PC-3 (cell line): ENCODE measurements around the gene SMG1. TPM values are rescaled to one million over a fixed set of nuclear protein-coding genes. Genes with fewer than 3 reads are reported as not detected.

Experiments used
- ATAC-seq: fragments of 200-7000 bp; cut with Tn5 transposase; 2 replicates; pipeline ENCODE4 v1.9.1; 2020; ENCODE audit warnings: mild to moderate bottlenecking, moderate library complexity
- BruUV-seq: library from RNA; stranded (reverse); fragments of 400-500 nt; replicated peaks from 2 replicates; lab custom pipeline; 2021; lab: Mats Ljungman, UMichigan
- CTCF ChIA-PET: fragments of 300-600 bp; sonication (Branson Sonifier 250); formaldehyde crosslinking; loops from one replicate; lab custom pipeline; 2022; ENCODE audit warnings: antibody characterized with exemption; lab: Charles Lee
- POLR2A ChIA-PET: fragments of 300-600 bp; sonication (Branson Sonifier 250); formaldehyde crosslinking; loops from one replicate; lab custom pipeline; 2022; ENCODE audit warnings: antibody characterized with exemption; ENCODE audit not compliant: unreplicated experiment; lab: Charles Lee
- DNase-seq: peaks from one replicate; pipeline ENCODE4 v3.0.0-alpha.2; 2015
- H2AFZ ChIP-seq: fragments of 300-600 bp; sonication (generic); 2 replicates; pipeline ENCODE4 v1.6.0; 2016; ENCODE audit warnings: antibody characterized with exemption, low read length
- H3F3A ChIP-seq: fragments of 300-600 bp; sonication (generic); one replicate; pipeline ENCODE4 v1.6.0; 2017; ENCODE audit warnings: antibody characterized with exemption, low read length, control low read depth, mild to moderate bottlenecking; ENCODE audit not compliant: unreplicated experiment
- H3K27ac ChIP-seq: fragments of 300-600 bp; sonication (generic); 2 replicates; pipeline ENCODE4 v1.5.1; 2016; ENCODE audit warnings: mild to moderate bottlenecking, low read length
- H3K27me3 ChIP-seq: fragments of 300-600 bp; sonication (generic); 2 replicates; pipeline ENCODE4 v1.6.1; 2016; ENCODE audit warnings: low read length, mixed read lengths
- H3K36me3 ChIP-seq: fragments of 300-600 bp; sonication (generic); 2 replicates; pipeline ENCODE4 v1.6.1; 2016; ENCODE audit warnings: low read depth, mixed run types, low read length, mixed read lengths
- H3K4me1 ChIP-seq: fragments of 300-600 bp; sonication (generic); 2 replicates; pipeline ENCODE4 v1.5.1; 2016; ENCODE audit warnings: low read length; ENCODE audit not compliant: insufficient read depth
- H3K4me2 ChIP-seq: fragments of 300-600 bp; sonication (generic); 2 replicates; pipeline ENCODE4 v1.6.0; 2016; ENCODE audit warnings: low read length
- H3K4me3 ChIP-seq: fragments of 300-600 bp; sonication (generic); 2 replicates; pipeline ENCODE4 v1.5.1; 2016; ENCODE audit warnings: mild to moderate bottlenecking, low read length, mixed read lengths
- H3K79me2 ChIP-seq: fragments of 300-600 bp; sonication (generic); 2 replicates; pipeline ENCODE4 v1.6.1; 2017; ENCODE audit warnings: low read length, mixed read lengths
- H3K9ac ChIP-seq: fragments of 300-600 bp; sonication (generic); 2 replicates; pipeline ENCODE4 v1.6.0; 2016; ENCODE audit warnings: mild to moderate bottlenecking, low read length
- H3K9me2 ChIP-seq: fragments of 300-600 bp; sonication (generic); replicated peaks from 2 replicates; pipeline ENCODE4 v1.6.1; 2016; ENCODE audit warnings: mixed run types, low read length, mixed read lengths
- H3K9me3 ChIP-seq: fragments of 300-600 bp; sonication (generic); 2 replicates; pipeline ENCODE4 v1.6.1; 2016; ENCODE audit warnings: low read length, mixed read lengths
- H4K20me1 ChIP-seq: fragments of 300-600 bp; sonication (generic); 2 replicates; pipeline ENCODE4 v1.6.1; 2016; ENCODE audit warnings: low read length, mixed read lengths
- CTCF ChIP-seq: fragments of 300-600 bp; sonication (generic); conservative IDR thresholded peaks from 2 replicates; pipeline ENCODE4 v1.5.1; 2017; ENCODE audit warnings: antibody characterized with exemption, low read depth, mild to moderate bottlenecking, low read length
- EZH2 ChIP-seq: fragments of 300-600 bp; sonication (generic); IDR thresholded peaks from one replicate; pipeline ENCODE4 v1.6.1; 2017; ENCODE audit warnings: antibody characterized with exemption, mild to moderate bottlenecking, low read length; ENCODE audit not compliant: unreplicated experiment
- EZH2phosphoT487 ChIP-seq: fragments of 300-600 bp; sonication (generic); IDR thresholded peaks from 2 replicates; pipeline ENCODE4 v1.6.1; 2018; ENCODE audit warnings: mild to moderate bottlenecking, antibody characterized with exemption, low read length, borderline replicate concordance
- intact Hi-C: fragments of 100-400 bp; cut with micrococcal nuclease; formaldehyde crosslinking; loops from 2 replicates; pipeline ENCODE4 v1.9.0; 2023
- total RNA-seq: library from RNA; depleted of rRNA; stranded (reverse); fragments of >200 nt; gene quantifications from 2 replicates; pipeline ENCODE4 v1.2.3, GENCODE V29; 2014

The SMG1 gene
- total RNA-seq, 1 experiment from 2014 or later, result 37.6 TPM

GRCh38 chr16:18811925-18812324 is 114.3 kb downstream of the SMG1 start:
- Histone ChIP-seq H3K27me3 (no peaks in the 10 kb centered on the region), H4K20me1 (no peaks in the 10 kb centered on the region), H3K4me3 (no peak overlapping the region), H3K79me2 (no peaks in the 10 kb centered on the region), H3K4me2 (no peak overlapping the region), H3K4me1 (no peaks in the 10 kb centered on the region), H3K9me2 (no peaks in the 10 kb centered on the region), H3F3A (no peaks in the 10 kb centered on the region), H3K9ac (no peak overlapping the region), H3K9me3 (no peaks in the 10 kb centered on the region), H3K27ac (no peak overlapping the region), H3K36me3 (peaks cover 55% of the 10 kb centered on the region), H2AFZ (no peak overlapping the region)
- TF ChIP-seq EZH2phosphoT487 (no peak), EZH2 (no peak), CTCF (no peak)
- BruUV-seq, result no TSS peak
- ChIA-PET POLR2A (no interaction called here), CTCF (no interaction called here)
- no peak for ATAC-seq
- DNase-seq, result no peak
- intact Hi-C loops, result no loop called here

- POLR2A ChIA-PET, result no interaction called here
Measured at GRCh38 chr16:18809165-18809564, 117.0 kb downstream of the SMG1 start.

More at GRCh38 chr16:18809165-18809564, 117.0 kb downstream of the SMG1 start:
- Histone ChIP-seq H3K36me3 (peaks cover 41% of the 10 kb centered on the region), H3K4me1 (peaks cover 13% of the 10 kb centered on the region), H3K27me3 (no peaks in the 10 kb centered on the region), H3K9ac (no peak overlapping the region), H3K4me2 (no peak overlapping the region), H3K9me3 (no peaks in the 10 kb centered on the region), H3K79me2 (no peaks in the 10 kb centered on the region), H3K4me3 (no peak overlapping the region), H2AFZ (no peak overlapping the region), H3K27ac (no peak overlapping the region), H3K9me2 (no peaks in the 10 kb centered on the region), H4K20me1 (no peaks in the 10 kb centered on the region), H3F3A (no peaks in the 10 kb centered on the region)
- TF ChIP-seq EZH2phosphoT487 (no peak), CTCF (no peak), EZH2 (no peak)
- no TSS peak for BruUV-seq
- no peak for ATAC-seq
- CTCF ChIA-PET, result no interaction called here
- intact Hi-C loops, result loop anchor here (10.0 kb wide), 1 partner anchor 156 kb away; no protein-coding TSS in a partner anchor
- no peak for DNase-seq
